ENCODE results near the gene PRSS36.

- TF ChIP-seq, protein P1, sequence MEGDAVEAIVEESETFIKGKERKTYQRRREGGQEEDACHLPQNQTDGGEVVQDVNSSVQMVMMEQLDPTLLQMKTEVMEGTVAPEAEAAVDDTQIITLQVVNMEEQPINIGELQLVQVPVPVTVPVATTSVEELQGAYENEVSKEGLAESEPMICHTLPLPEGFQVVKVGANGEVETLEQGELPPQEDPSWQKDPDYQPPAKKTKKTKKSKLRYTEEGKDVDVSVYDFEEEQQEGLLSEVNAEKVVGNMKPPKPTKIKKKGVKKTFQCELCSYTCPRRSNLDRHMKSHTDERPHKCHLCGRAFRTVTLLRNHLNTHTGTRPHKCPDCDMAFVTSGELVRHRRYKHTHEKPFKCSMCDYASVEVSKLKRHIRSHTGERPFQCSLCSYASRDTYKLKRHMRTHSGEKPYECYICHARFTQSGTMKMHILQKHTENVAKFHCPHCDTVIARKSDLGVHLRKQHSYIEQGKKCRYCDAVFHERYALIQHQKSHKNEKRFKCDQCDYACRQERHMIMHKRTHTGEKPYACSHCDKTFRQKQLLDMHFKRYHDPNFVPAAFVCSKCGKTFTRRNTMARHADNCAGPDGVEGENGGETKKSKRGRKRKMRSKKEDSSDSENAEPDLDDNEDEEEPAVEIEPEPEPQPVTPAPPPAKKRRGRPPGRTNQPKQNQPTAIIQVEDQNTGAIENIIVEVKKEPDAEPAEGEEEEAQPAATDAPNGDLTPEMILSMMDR (IDR thresholded peaks at IDR 0.05; ENCODE audit: low read length) = no peak
- no peak for TF ChIP-seq EZH2 (IDR thresholded peaks at IDR 0.05; ENCODE audit: borderline replicate concordance, low read length)
Observed at GRCh38 chr16:31099860-31100638, 49.8 kb downstream of the PRSS36 start.

Measured in OCI-LY1 (cell line).